SK-N-MC (cell line): ENCODE data around the gene PDE1A.

Source experiments
- DNase-seq: peaks from one replicate; pipeline ENCODE4 v3.0.0-alpha.2; 2011; ENCODE audit warnings: low read depth, low spot score
- H3K27ac ChIP-seq: fragments of 200-600 bp; sonication (generic); 2 replicates; pipeline ENCODE4 v1.5.1; 2016; ENCODE audit warnings: mixed run types
- H3K36me3 ChIP-seq: fragments of 200-600 bp; sonication (generic); 2 replicates; pipeline ENCODE4 v1.6.1; 2017; ENCODE audit warnings: antibody characterized with exemption, low read length, mixed read lengths; ENCODE audit not compliant: insufficient read depth
- H3K4me3 ChIP-seq: fragments of 200-600 bp; sonication (generic); 2 replicates; pipeline ENCODE4 v1.5.1; 2016
- H3K9ac ChIP-seq: fragments of 200-600 bp; sonication (generic); 2 replicates; pipeline ENCODE4 v1.8.0; 2017; ENCODE audit warnings: mixed run types, mixed read lengths; ENCODE audit not compliant: insufficient read length
- H3K9me3 ChIP-seq: fragments of 200-600 bp; sonication (generic); 2 replicates; pipeline ENCODE4 v1.6.1; 2017; ENCODE audit warnings: low read depth, mild to moderate bottlenecking, antibody characterized with exemption, low read length, moderate library complexity, mixed read lengths
- EZH2 ChIP-seq: fragments of 200-600 bp; sonication (generic); IDR thresholded peaks from one replicate; pipeline ENCODE4 v1.6.1; 2017; ENCODE audit warnings: antibody characterized with exemption
- FOXP2 ChIP-seq: optimal IDR thresholded peaks from 2 replicates; pipeline ENCODE3; 2011; ENCODE audit warnings: mild to moderate bottlenecking, moderate library complexity; ENCODE audit not compliant: insufficient read depth; ENCODE audit errors: extremely low read length, control extremely low read depth
- POLR2AphosphoS5 ChIP-seq: IDR thresholded peaks from 2 replicates; pipeline ENCODE4 v1.6.1; 2012; ENCODE audit warnings: mild to moderate bottlenecking, low read depth, low read length, borderline replicate concordance

The PDE1A gene

DNA sequence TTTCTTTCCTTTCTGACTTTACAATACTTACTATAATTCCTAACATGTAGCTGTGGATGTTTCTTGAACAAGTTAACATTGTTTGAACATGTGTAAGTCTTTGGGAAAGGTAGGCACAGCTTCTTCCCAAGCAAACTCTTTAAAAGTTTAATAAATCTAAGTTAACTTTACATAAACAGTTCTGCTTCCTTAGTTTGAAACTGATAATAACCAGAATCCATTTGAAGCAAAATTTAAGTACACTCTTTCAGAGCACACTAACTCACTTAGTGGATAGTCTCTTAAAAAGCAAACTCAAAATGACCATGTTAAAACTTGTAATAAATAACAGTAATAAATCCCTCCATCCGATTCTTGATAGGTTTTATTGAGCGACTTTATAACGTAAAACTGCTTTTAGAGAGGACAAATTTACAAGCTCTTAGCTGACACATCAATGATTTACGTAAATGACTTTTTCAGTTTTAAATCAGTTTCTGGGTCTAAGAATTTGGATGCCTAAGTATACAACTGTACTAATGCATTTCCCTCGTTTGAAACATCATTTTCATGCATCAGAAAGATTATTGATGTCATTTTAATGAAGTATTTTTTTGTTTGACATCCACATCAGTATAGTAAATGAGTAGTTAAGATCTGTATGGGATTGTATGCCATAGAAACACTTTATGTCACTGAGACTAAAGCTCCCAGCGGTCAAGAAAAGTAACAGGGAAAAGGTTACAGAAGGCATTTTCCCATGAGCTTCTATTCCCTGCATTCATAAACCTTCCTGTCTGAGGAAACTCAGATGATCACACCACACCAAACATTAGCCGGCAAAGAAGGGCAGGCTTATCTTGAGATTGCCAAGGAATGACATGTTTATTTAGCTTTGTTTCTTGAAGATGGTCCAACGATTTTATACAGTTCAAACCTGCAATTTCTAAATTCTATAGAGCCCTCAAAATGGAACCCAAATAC lies 67.5 kb downstream of the PDE1A start:
- DNase-seq: no peak
- Histone ChIP-seq H3K4me3 (peak overlapping the region; percentile 33), H3K9me3 (no peaks in the 10 kb centered on the region), H3K36me3 (no peaks in the 10 kb centered on the region), H3K27ac (peak overlapping the region; percentile 67; the same call in 1 of the 2 replicates), H3K9ac (no peak overlapping the region)
- TF ChIP-seq POLR2AphosphoS5 (no peak), EZH2 (no peak), FOXP2 (no peak)

DNA sequence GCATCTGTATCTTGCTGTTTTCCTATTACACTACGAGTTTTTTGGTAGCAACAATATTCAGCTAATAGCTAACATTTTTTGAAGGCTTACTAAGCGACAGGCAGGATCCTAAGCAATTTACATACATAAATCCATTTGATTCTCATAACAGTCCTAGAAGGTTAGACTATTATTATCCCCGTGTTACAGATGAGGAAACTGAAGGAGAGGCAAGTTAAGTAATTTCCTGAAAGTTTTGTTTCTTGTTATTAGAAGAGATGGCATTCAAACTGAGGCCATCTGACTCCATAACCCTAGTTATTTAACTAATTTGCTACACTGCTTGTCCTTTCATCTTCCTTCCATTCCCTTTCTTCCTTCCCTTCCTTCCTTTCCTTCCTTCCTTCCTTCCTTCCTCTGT lies 68.2 kb downstream of the PDE1A start:
- H3K9me3 ChIP-seq: no peaks in the 10 kb centered on the region
- TF ChIP-seq POLR2AphosphoS5 (no peak), EZH2 (no peak), FOXP2 (no peak)
- H3K27ac ChIP-seq: no peak overlapping the region
- DNase-seq: no peak
- no peak overlapping the region for H3K4me3 ChIP-seq
- H3K9ac ChIP-seq: no peak overlapping the region
- H3K36me3 ChIP-seq: no peaks in the 10 kb centered on the region

DNA sequence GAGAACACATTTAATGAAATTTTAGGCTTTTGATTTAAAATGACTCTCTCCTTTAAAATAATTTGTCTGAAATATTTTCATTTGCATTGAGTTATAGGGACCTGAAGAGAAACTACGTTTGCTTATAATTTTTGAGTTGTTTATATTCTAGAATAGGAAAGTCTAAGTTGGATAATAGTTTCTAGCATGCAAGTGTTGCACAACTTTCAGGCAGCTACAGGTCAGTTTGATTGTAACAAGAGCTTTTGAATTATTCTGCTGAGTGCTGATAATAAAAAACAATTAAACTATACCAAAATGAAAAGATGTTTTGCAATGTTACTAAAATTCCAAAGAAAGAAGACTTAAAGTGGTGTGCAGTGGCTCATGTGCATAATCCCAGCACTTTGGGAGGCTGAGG lies 71.0 kb downstream of the PDE1A start:
- TF ChIP-seq POLR2AphosphoS5 (no peak), EZH2 (no peak), FOXP2 (no peak)
- H3K9ac ChIP-seq: no peak overlapping the region
- H3K9me3 ChIP-seq: no peaks in the 10 kb centered on the region
- no peak overlapping the region for H3K27ac ChIP-seq
- H3K36me3 ChIP-seq: no peaks in the 10 kb centered on the region
- DNase-seq: no peak
- no peak overlapping the region for H3K4me3 ChIP-seq

DNA sequence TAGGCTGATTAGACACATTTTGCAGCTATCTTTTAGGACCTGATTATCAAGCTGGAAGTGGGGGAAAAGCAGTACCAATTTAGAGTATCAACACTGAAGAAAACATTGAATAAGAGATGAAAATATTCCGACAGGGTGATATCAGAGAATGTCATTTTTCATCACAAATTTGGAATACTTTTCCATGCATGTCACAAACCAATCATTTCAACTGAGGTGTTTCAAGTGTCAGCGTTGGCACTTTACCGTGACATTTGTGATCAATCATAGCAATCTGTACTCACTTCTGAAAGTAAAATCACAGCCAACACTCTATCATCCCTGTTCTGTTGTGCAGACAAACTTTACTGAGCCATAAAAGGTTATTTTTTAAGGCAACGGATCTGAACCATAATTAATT lies 75.4 kb downstream of the PDE1A start:
- H3K9ac ChIP-seq: no peak overlapping the region
- TF ChIP-seq POLR2AphosphoS5 (no peak), FOXP2 (no peak), EZH2 (no peak)
- H3K27ac ChIP-seq: no peak overlapping the region
- no peaks in the 10 kb centered on the region for H3K9me3 ChIP-seq
- no peak for DNase-seq
- H3K36me3 ChIP-seq: no peaks in the 10 kb centered on the region
- no peak overlapping the region for H3K4me3 ChIP-seq

DNA sequence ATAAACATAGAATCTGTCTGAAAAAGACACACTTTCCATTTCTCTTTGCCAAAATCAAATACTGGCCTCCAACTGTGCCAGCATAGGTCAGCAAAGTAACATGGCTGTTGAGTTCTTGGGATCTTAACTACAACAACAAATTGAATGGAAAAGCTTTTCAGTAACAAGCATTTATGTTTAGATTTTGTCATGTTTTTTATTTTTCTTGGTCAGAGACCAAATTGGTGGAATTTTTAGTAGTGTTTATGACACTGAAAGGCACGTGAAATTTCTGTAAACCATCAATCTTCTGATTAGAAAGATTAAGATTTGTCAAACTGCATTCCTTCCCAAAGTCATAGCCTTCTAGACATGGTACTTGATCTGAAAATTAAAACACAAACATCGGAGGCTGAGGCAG lies 77.6 kb downstream of the PDE1A start:
- Histone ChIP-seq H3K9me3 (no peaks in the 10 kb centered on the region), H3K9ac (no peak overlapping the region), H3K4me3 (no peak overlapping the region), H3K27ac (no peak overlapping the region), H3K36me3 (no peaks in the 10 kb centered on the region)
- DNase-seq: no peak
- TF ChIP-seq POLR2AphosphoS5: no peak
- no peak for TF ChIP-seq FOXP2
- no peak for TF ChIP-seq EZH2

DNA sequence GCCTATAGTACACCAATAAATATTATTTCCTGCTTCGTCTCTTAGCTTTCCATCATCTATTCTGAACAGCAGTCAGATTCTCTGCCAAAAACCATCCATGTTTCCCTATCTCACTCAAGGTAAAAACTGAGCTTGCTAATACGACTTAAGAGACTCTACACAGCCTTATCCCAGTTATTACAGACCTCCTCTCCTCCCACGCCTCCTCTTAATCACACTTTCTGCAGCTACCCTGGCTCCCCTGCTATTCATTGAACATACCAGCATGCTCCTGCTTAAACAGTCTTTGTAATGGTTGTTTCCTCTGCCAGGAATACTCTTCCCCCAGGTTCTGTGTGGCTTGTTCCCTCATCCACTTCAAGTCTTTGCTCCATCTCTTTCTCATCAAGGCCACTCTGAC lies 81.5 kb downstream of the PDE1A start:
- Histone ChIP-seq H3K36me3 (no peaks in the 10 kb centered on the region), H3K9ac (no peak overlapping the region)

DNA sequence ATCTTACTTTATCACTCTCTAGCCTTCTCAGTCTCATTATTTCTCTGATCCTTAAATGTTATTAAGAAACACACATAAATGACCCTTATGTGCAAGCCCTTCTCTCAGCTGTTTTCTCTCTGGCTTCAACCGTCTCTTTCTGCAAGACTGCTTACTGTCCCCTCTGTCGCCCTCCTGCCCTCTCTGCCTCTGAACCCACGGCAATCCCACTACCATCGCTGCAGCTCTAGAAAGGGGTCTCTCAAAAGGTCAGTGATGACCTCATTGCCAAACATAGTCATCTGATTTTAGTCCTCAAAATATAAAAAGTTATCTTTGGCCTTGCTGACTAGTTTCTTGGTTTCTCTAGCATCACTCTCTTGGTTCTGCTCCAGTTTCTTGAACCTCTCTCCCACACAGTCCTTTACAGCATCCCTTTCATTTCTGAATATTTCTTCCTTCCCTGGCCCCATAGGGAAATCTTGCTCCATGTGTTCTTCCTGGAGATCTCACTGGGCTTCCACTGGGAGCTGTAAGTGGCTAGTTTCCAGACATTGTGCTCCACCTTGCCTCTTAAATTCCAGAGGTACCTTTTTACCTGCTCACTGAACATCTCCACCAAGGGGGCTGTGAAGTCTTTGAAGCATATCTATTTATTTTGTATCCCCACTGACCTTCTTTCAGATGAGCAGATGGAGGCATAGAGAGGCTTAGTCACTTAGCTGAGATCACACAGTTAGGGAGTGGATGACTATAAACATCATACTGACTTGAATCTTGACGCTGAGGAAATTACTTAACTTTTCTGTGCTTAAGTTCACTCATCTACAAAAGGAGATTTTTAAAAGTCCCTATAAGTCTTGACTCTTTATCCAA lies 96.2 kb downstream of the PDE1A start:
- Histone ChIP-seq H3K4me3 (no peak overlapping the region), H3K36me3 (no peaks in the 10 kb centered on the region), H3K9ac (no peak overlapping the region), H3K27ac (no peak overlapping the region), H3K9me3 (no peaks in the 10 kb centered on the region)
- TF ChIP-seq POLR2AphosphoS5: no peak
- TF ChIP-seq FOXP2: no peak
- TF ChIP-seq EZH2: no peak
- DNase-seq: no peak

More for the DNA sequence above, 81.5 kb downstream of the PDE1A start:
- DNase-seq: no peak
- no peak overlapping the region for H3K27ac ChIP-seq
- no peak overlapping the region for H3K4me3 ChIP-seq
- H3K9me3 ChIP-seq: no peaks in the 10 kb centered on the region
- TF ChIP-seq POLR2AphosphoS5 (no peak), EZH2 (no peak), FOXP2 (no peak)

DNA sequence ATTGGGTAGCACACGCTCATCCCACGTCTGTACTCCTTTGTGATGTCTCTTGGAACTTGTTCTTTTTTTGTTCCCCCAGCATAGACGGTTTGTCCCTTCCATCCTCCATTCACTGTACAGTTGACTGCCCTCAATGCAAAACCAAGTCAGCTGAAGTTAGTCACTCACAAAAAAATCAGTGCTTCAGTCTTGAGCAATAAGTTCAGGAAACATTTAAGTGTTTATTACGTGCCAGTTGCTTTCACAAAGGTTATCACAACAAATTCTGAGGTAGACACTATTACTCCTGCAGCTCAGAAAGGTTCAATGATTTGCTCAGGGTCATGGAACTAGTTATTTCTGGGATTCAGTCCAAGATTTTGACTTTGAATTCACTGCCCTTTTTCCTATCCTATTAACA lies 102.2 kb downstream of the PDE1A start:
- H3K9me3 ChIP-seq: no peaks in the 10 kb centered on the region
- DNase-seq: no peak
- no peak overlapping the region for H3K4me3 ChIP-seq
- no peaks in the 10 kb centered on the region for H3K36me3 ChIP-seq
- H3K9ac ChIP-seq: no peak overlapping the region
- TF ChIP-seq FOXP2: no peak
- no peak for TF ChIP-seq POLR2AphosphoS5
- TF ChIP-seq EZH2: no peak
- no peak overlapping the region for H3K27ac ChIP-seq
